ENCODE results near the gene GPC6. TPM values are rescaled to one million over a fixed set of nuclear protein-coding genes. Genes with fewer than 3 reads are reported as not detected.

GPC6 gene
- total RNA-seq, 3 donors from 2014 or later (not counting 1 experiment from before 2014, with no cell fraction given), result not detected

DNA sequence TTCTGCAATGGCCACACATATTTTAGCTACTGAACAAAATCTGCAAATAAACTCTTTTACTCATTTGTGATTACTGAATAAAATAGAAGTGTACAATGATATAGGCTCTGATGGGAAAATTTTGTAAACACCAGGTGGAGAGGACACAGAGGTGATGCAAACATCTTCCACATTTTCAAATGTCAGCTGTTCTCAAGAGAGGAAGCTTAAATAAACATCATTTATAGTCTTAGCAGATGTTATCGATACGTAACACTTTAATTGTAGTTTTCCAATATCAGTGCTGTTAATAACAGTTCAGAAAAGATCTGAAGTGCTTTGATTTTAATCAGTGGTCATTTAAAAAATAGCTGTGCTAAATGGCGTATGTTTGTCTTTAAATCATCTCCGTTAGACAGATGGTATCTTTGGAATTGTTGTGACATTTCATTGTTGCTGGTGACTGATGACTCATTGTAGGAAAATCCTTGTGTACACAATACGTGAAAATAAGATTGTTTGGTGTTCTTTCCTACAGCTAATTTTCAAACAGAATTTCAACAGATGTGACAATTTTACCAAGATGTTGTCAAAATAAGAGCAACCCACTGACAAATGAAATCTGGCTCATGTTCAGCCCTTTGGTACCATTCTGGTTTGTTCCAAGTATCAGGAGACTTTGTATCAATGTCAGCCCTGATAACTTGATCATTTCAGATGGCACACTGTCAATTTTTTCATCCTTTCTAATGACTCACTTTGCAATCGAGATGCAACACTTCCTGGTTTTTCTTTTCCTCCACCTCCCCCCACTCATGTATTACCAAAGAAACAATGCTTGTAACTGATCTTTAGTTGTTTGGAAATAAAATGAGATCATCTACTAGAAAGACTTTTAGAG lies 736.9 kb downstream of the GPC6 start:
- no peak overlapping the region for H3K4me3 Mint-ChIP-seq
- H3K4me1 Mint-ChIP-seq, result no peaks in the 10 kb centered on the region
- H3K27me3 Mint-ChIP-seq (ENCODE audit: low read depth in 2 of 2), result no peaks in the 10 kb centered on the region
- no peak overlapping the region for H3K27ac Mint-ChIP-seq
- H3K9me3 Mint-ChIP-seq, result peaks cover 0 to 4% of the 10 kb centered on the region in 2 donors
- no peaks in the 10 kb centered on the region for H3K36me3 Mint-ChIP-seq
- no peak for DNase-seq
- intact Hi-C loops (cut with micrococcal nuclease), result no loop called here
- no peak for ATAC-seq
- 82% methylated on average over 6 of the region's 6 CpGs for WGBS (ENCODE audit: insufficient coverage)
- H3K27me3 ChIP-seq (ENCODE audit: control insufficient read depth, insufficient read depth, low read length), result no peaks in the 10 kb centered on the region
- H3K9me3 ChIP-seq (ENCODE audit: control insufficient read depth, insufficient read depth, low read length), result no peaks in the 10 kb centered on the region
- no peaks in the 10 kb centered on the region for H3K36me3 ChIP-seq (ENCODE audit: control insufficient read depth, insufficient read depth, low read length)
- no peak overlapping the region for H3K27ac ChIP-seq (ENCODE audit: low read length)
- H3K4me3 ChIP-seq (ENCODE audit: low read length), result no peak overlapping the region
- H3K4me1 ChIP-seq (ENCODE audit: control insufficient read depth, insufficient read depth, low read length), result no peaks in the 10 kb centered on the region
- TF ChIP-seq, protein P1, sequence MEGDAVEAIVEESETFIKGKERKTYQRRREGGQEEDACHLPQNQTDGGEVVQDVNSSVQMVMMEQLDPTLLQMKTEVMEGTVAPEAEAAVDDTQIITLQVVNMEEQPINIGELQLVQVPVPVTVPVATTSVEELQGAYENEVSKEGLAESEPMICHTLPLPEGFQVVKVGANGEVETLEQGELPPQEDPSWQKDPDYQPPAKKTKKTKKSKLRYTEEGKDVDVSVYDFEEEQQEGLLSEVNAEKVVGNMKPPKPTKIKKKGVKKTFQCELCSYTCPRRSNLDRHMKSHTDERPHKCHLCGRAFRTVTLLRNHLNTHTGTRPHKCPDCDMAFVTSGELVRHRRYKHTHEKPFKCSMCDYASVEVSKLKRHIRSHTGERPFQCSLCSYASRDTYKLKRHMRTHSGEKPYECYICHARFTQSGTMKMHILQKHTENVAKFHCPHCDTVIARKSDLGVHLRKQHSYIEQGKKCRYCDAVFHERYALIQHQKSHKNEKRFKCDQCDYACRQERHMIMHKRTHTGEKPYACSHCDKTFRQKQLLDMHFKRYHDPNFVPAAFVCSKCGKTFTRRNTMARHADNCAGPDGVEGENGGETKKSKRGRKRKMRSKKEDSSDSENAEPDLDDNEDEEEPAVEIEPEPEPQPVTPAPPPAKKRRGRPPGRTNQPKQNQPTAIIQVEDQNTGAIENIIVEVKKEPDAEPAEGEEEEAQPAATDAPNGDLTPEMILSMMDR (IDR thresholded peaks at IDR 0.05), result no peak

DNA sequence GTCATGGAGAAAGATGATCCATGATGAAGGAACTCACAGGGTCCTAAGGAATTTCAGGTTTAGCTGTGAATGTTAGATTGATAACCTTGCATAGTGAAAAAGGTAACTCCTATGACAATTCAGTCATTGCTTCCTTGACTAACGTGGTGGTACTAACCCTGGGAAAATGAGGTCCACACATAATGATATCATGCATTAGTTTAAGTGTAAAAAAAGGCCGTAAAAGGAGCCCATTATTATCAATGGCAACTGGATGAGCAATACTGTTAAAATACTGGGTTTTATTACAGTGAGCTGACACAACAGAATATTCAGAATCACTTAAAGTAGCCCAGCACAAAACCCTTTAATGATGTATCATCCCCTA lies 737.5 kb downstream of the GPC6 start:
- TF ChIP-seq, protein P1 (IDR thresholded peaks at IDR 0.05), result no peak
- Mint-ChIP-seq H3K4me3 (no peak overlapping the region), H3K36me3 (no peaks in the 10 kb centered on the region), H3K9me3 (peaks cover 0 to 4% of the 10 kb centered on the region in 2 donors), H3K27ac (no peak overlapping the region), H3K4me1 (no peaks in the 10 kb centered on the region), H3K27me3 (ENCODE audit: low read depth in 2 of 2) (no peaks in the 10 kb centered on the region)
- H3K4me3 ChIP-seq (ENCODE audit: low read length), result no peak overlapping the region
- H3K27ac ChIP-seq (ENCODE audit: low read length), result no peak overlapping the region
- ATAC-seq, result no peak
- no peaks in the 10 kb centered on the region for H3K27me3 ChIP-seq (ENCODE audit: control insufficient read depth, insufficient read depth, low read length)
- intact Hi-C loops (cut with micrococcal nuclease), result no loop called here
- no peaks in the 10 kb centered on the region for H3K4me1 ChIP-seq (ENCODE audit: control insufficient read depth, insufficient read depth, low read length)
- H3K9me3 ChIP-seq (ENCODE audit: control insufficient read depth, insufficient read depth, low read length), result no peaks in the 10 kb centered on the region
- DNase-seq, result no peak
- 80% methylated on average over 1 of the region's 2 CpGs for WGBS (ENCODE audit: insufficient coverage)
- H3K36me3 ChIP-seq (ENCODE audit: control insufficient read depth, insufficient read depth, low read length), result no peaks in the 10 kb centered on the region

DNA sequence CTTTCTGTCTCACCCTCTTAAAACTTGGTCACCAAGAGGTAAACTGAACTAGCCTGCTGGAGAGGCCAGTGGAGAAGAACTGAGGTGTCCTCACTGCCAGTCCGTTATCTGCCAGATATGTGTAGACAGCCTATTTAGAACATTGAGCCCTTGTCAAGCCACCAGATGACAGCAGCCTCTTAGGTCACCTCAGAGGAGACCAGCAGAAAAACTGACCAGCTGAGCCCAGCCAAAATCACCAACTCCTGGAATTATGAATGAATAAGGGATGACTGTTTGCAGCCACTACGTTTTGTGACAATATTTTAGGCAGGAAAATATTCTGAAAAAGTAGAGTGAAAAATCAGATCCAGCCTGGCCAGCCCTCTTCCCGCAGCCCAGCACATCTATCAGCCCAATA lies 739.0 kb downstream of the GPC6 start:
- TF ChIP-seq, protein P1 (IDR thresholded peaks at IDR 0.05), result no peak
- intact Hi-C loops (cut with micrococcal nuclease), result no loop called here
- H3K27ac Mint-ChIP-seq, result no peak overlapping the region

More for the DNA sequence above, 739.0 kb downstream of the GPC6 start:
- no peak overlapping the region for H3K27ac ChIP-seq (ENCODE audit: low read length)
- H3K4me3 ChIP-seq (ENCODE audit: low read length), result no peak overlapping the region
- H3K9me3 Mint-ChIP-seq, result no peaks in the 10 kb centered on the region
- no peaks in the 10 kb centered on the region for H3K27me3 Mint-ChIP-seq (ENCODE audit: low read depth in 2 of 2)
- no peak overlapping the region for H3K4me3 Mint-ChIP-seq
- no peak for ATAC-seq
- H3K4me1 ChIP-seq (ENCODE audit: control insufficient read depth, insufficient read depth, low read length), result no peaks in the 10 kb centered on the region
- H3K36me3 Mint-ChIP-seq, result no peaks in the 10 kb centered on the region
- no peaks in the 10 kb centered on the region for H3K36me3 ChIP-seq (ENCODE audit: control insufficient read depth, insufficient read depth, low read length)
- WGBS (ENCODE audit: insufficient coverage), result 77% methylated on average over 3 of the region's 3 CpGs
- no peaks in the 10 kb centered on the region for H3K27me3 ChIP-seq (ENCODE audit: control insufficient read depth, insufficient read depth, low read length)
- H3K4me1 Mint-ChIP-seq, result no peaks in the 10 kb centered on the region
- no peak for DNase-seq
- no peaks in the 10 kb centered on the region for H3K9me3 ChIP-seq (ENCODE audit: control insufficient read depth, insufficient read depth, low read length)

Measured in natural killer cell (primary cell).